IMR-90 (cell line): ENCODE data around the gene FBRSL1. TPM values are rescaled to one million over a fixed set of nuclear protein-coding genes. Genes with fewer than 3 reads are reported as not detected.

Experiments used
- ATAC-seq: fragments of 200-7000 bp; cut with Tn5 transposase; 2 replicates; pipeline ENCODE4 v1.9.1; 2020; ENCODE audit warnings: low read depth, mild to moderate bottlenecking, moderate library complexity
- BruUV-seq: library from RNA; stranded (reverse); fragments of 400-500 nt; replicated peaks from 2 replicates; lab custom pipeline; 2021; lab: Mats Ljungman, UMichigan
- CTCF ChIA-PET: fragments of 300-600 bp; formaldehyde crosslinking; extraction: SDS; loops from one replicate; lab custom pipeline; 2021; ENCODE audit warnings: antibody characterized with exemption; lab: Yijun Ruan, JAX
- POLR2A ChIA-PET: fragments of 300-600 bp; sonication (Branson Sonifier 250); formaldehyde crosslinking; loops from one replicate; lab custom pipeline; 2022; ENCODE audit warnings: antibody characterized with exemption; ENCODE audit not compliant: unreplicated experiment; lab: Charles Lee
- DNase-seq: peaks from one replicate; pipeline ENCODE4 v3.0.0; 2013
- H2AFZ ChIP-seq: replicated peaks from 2 replicates; pipeline ENCODE3; 2013; ENCODE audit warnings: low read length, mild to moderate bottlenecking; ENCODE audit not compliant: poor library complexity
- H2AK5ac ChIP-seq: 2 replicates; pipeline ENCODE4 v1.6.1; 2013; ENCODE audit warnings: low read depth, low read length, inconsistent platforms
- H2AK9ac ChIP-seq: replicated peaks from 2 replicates; pipeline ENCODE3; 2013; ENCODE audit warnings: mild to moderate bottlenecking, low read depth, low read length, moderate library complexity; ENCODE audit not compliant: poor library complexity
- H2BK120ac ChIP-seq: 2 replicates; pipeline ENCODE4 v1.6.1; 2013; ENCODE audit warnings: low read depth, low read length, inconsistent platforms
- H2BK15ac ChIP-seq: 3 replicates; pipeline ENCODE4 v1.6.1; 2013; ENCODE audit warnings: low read depth, low read length, inconsistent platforms
- H2BK20ac ChIP-seq: 2 replicates; pipeline ENCODE4 v1.6.1; 2013; ENCODE audit warnings: low read depth, mild to moderate bottlenecking, inconsistent platforms, low read length, moderate library complexity
- H2BK5ac ChIP-seq: 2 replicates; pipeline ENCODE4 v1.6.1; 2013; ENCODE audit warnings: mild to moderate bottlenecking, low read depth, low read length, inconsistent platforms; ENCODE audit not compliant: poor library complexity, severe bottlenecking
- H3K14ac ChIP-seq: replicated peaks from 2 replicates; pipeline ENCODE4 v1.6.1; 2013; ENCODE audit warnings: low read depth, low read length, inconsistent platforms
- H3K18ac ChIP-seq: 2 replicates; pipeline ENCODE4 v1.6.1; 2013; ENCODE audit warnings: low read depth, low read length, control low read depth
- H3K23ac ChIP-seq: 2 replicates; pipeline ENCODE4 v1.6.1; 2013; ENCODE audit warnings: low read depth, low read length, inconsistent platforms
- H3K27ac ChIP-seq: 2 replicates; pipeline ENCODE4 v1.5.1; 2013; ENCODE audit warnings: mild to moderate bottlenecking, control low read depth, low read length; ENCODE audit not compliant: insufficient read depth
- H3K27me3 ChIP-seq: 2 replicates; pipeline ENCODE4 v1.6.1; 2013; ENCODE audit warnings: low read length; ENCODE audit not compliant: control insufficient read depth, insufficient read depth
- H3K36me3 ChIP-seq: 2 replicates; pipeline ENCODE4 v1.6.1; 2013; ENCODE audit warnings: low read length, mixed read lengths; ENCODE audit not compliant: control insufficient read depth, insufficient read depth
- H3K4ac ChIP-seq: 2 replicates; pipeline ENCODE4 v1.6.1; 2013; ENCODE audit warnings: low read depth, low read length, inconsistent platforms
- H3K4me1 ChIP-seq: 2 replicates; pipeline ENCODE4 v1.6.1; 2013; ENCODE audit warnings: low read length, mixed read lengths; ENCODE audit not compliant: control insufficient read depth, insufficient read depth
- H3K4me2 ChIP-seq: 2 replicates; pipeline ENCODE4 v1.6.1; 2013; ENCODE audit warnings: low read depth, mild to moderate bottlenecking, control low read depth, low read length, moderate library complexity
- H3K4me3 ChIP-seq: 2 replicates; pipeline ENCODE4 v1.5.1; 2013; ENCODE audit warnings: low read depth, mild to moderate bottlenecking, control low read depth, low read length, moderate library complexity; ENCODE audit not compliant: insufficient read depth
- H3K56ac ChIP-seq: 2 replicates; pipeline ENCODE4 v1.6.1; 2013; ENCODE audit warnings: low read length, inconsistent platforms; ENCODE audit not compliant: insufficient read depth; ENCODE audit errors: extremely low read depth
- H3K79me1 ChIP-seq, 2 experiments: 2 replicates each; pipeline ENCODE4 v1.6.1; 2013; ENCODE audit warnings: low read length in 2 of 2, inconsistent platforms in 1 of 2, low read depth in 1 of 2
- H3K9ac ChIP-seq: 2 replicates; pipeline ENCODE4 v1.6.1; 2013; ENCODE audit warnings: low read depth, low read length, control low read depth
- H3K9me1 ChIP-seq: 2 replicates; pipeline ENCODE4 v1.6.1; 2013; ENCODE audit warnings: low read length, inconsistent platforms; ENCODE audit not compliant: insufficient read depth
- H3K9me3 ChIP-seq: 2 replicates; pipeline ENCODE4 v1.6.1; 2013; ENCODE audit warnings: low read length; ENCODE audit not compliant: control insufficient read depth, insufficient read depth
- H4K20me1 ChIP-seq: 2 replicates; pipeline ENCODE4 v1.6.1; 2013; ENCODE audit warnings: low read length, inconsistent platforms; ENCODE audit not compliant: insufficient read depth
- H4K5ac ChIP-seq: 2 replicates; pipeline ENCODE4 v1.6.1; 2013; ENCODE audit warnings: mild to moderate bottlenecking, low read depth, low read length, control low read depth
- H4K8ac ChIP-seq, 2 experiments: 2 replicates each; pipeline ENCODE4 v1.6.1; 2013; ENCODE audit warnings: low read depth in 2 of 2, low read length in 2 of 2, control low read depth in 1 of 2, inconsistent platforms in 1 of 2
- H4K91ac ChIP-seq: 2 replicates; pipeline ENCODE4 v1.6.1; 2013; ENCODE audit warnings: low read depth, low read length, inconsistent platforms; ENCODE audit not compliant: insufficient read depth
- BHLHE40 ChIP-seq: fragments of 150-350 bp; IDR thresholded peaks from 2 replicates; pipeline ENCODE4 v1.6.1; 2016; ENCODE audit warnings: mild to moderate bottlenecking, low read depth, low read length
- CEBPB ChIP-seq: IDR thresholded peaks from 2 replicates; pipeline ENCODE4 v1.6.1; 2012; ENCODE audit warnings: low read depth, low read length, improper control_type of control experiment
- CHD1 ChIP-seq: IDR thresholded peaks from 2 replicates; pipeline ENCODE4 v1.6.1; 2012; ENCODE audit warnings: low read depth, low read length, improper control_type of control experiment
- CTCF ChIP-seq: conservative IDR thresholded peaks from 2 replicates; pipeline ENCODE4 v1.5.1; 2012; ENCODE audit warnings: mild to moderate bottlenecking, low read depth, low read length, improper control_type of control experiment
- FOS ChIP-seq: fragments of 150-350 bp; IDR thresholded peaks from 2 replicates; pipeline ENCODE4 v1.6.1; 2016; ENCODE audit warnings: low read depth, low read length
- MAFK ChIP-seq: IDR thresholded peaks from 2 replicates; pipeline ENCODE4 v1.6.1; 2012; ENCODE audit warnings: low read depth, low read length, improper control_type of control experiment
- MAZ ChIP-seq: IDR thresholded peaks from 2 replicates; pipeline ENCODE4 v1.6.1; 2012; ENCODE audit warnings: low read depth, mild to moderate bottlenecking, low read length, improper control_type of control experiment, moderate library complexity, borderline replicate concordance
- MXI1 ChIP-seq: IDR thresholded peaks from 2 replicates; pipeline ENCODE4 v1.6.1; 2012; ENCODE audit warnings: low read depth, mild to moderate bottlenecking, low read length, moderate library complexity, borderline replicate concordance
- NFE2L2 ChIP-seq: fragments of 150-350 bp; IDR thresholded peaks from 2 replicates; pipeline ENCODE4 v1.6.1; 2016; ENCODE audit warnings: low read depth, mild to moderate bottlenecking, low read length
- POLR2A ChIP-seq: IDR thresholded peaks from 2 replicates; pipeline ENCODE4 v1.6.1; 2012; ENCODE audit warnings: mild to moderate bottlenecking, low read depth, low read length
- RAD21 ChIP-seq: IDR thresholded peaks from 2 replicates; pipeline ENCODE4 v1.6.1; 2012; ENCODE audit warnings: low read length, improper control_type of control experiment
- RCOR1 ChIP-seq: IDR thresholded peaks from 2 replicates; pipeline ENCODE4 v1.6.1; 2012; ENCODE audit warnings: mild to moderate bottlenecking, low read length, improper control_type of control experiment; ENCODE audit not compliant: insufficient replicate concordance
- RFX5 ChIP-seq: IDR thresholded peaks from 2 replicates; pipeline ENCODE4 v1.8.0; 2012; ENCODE audit warnings: low read depth, mild to moderate bottlenecking, low read length, moderate library complexity
- SMC3 ChIP-seq: fragments of 150-350 bp; IDR thresholded peaks from 2 replicates; pipeline ENCODE4 v1.6.1; 2016; ENCODE audit warnings: low read depth, mild to moderate bottlenecking, antibody characterized with exemption, low read length, moderate library complexity
- WGBS, 2 experiments: methylation state at CpG; one replicate each; pipeline versions ENCODE4 v1.1.5 to v1.1.7; 2013; ENCODE audit warnings: missing lambda C conversion rate in 2 of 2; ENCODE audit not compliant: insufficient read length in 1 of 2; ENCODE audit errors: extremely low coverage in 2 of 2; 5-methylcytosine and 5-hydroxymethylcytosine counted together
- dilution Hi-C: fragments of 300-500 bp; cut with HindIII; formaldehyde crosslinking; loops from one replicate; pipeline ENCODE4 v1.14.3; 2018; ENCODE audit warnings: low sequenced_read_pairs; ENCODE audit not compliant: unreplicated experiment
- in situ Hi-C: fragments of 300-500 bp; cut with MboI; formaldehyde crosslinking; loops from 3 replicates; pipeline ENCODE4 v1.14.3; 2019; ENCODE audit warnings: low sequenced_read_pairs, inconsistent platforms, mixed read lengths
- intact Hi-C: fragments of 100-400 bp; cut with micrococcal nuclease; formaldehyde crosslinking; loops from 2 replicates; pipeline ENCODE4 v1.10.0; 2022
- polyA plus RNA-seq, 3 experiments: library from polyadenylated mRNA; depleted of rRNA; stranded (reverse); fragments of >200 nt; gene quantifications; 2 replicates each; pipeline ENCODE4 v1.2.3, GENCODE V29; 2012; ENCODE audit warnings: low replicate concordance in 1 of 3
- total RNA-seq: library from RNA; depleted of rRNA; stranded (reverse); fragments of >200 nt; gene quantifications from 2 replicates; pipeline ENCODE4 v1.2.3, GENCODE V29; 2012
- TF ChIP-seq, protein P1 (sequence below): fragments of 150-350 bp; IDR thresholded peaks from 2 replicates; pipeline ENCODE4 v1.6.1; 2016; ENCODE audit warnings: low read depth, mild to moderate bottlenecking, low read length, moderate library complexity, borderline replicate concordance
- TF ChIP-seq, protein P2 (sequence below): fragments of 150-350 bp; IDR thresholded peaks from 2 replicates; pipeline ENCODE4 v1.6.1; 2017; ENCODE audit warnings: mild to moderate bottlenecking, antibody characterized with exemption, low read length, low read depth

The FBRSL1 gene
- total and polyA plus RNA-seq, 2 of the 4 experiments (the other 2 are of a cell fraction): 0.36 to 10.8 TPM

DNA sequence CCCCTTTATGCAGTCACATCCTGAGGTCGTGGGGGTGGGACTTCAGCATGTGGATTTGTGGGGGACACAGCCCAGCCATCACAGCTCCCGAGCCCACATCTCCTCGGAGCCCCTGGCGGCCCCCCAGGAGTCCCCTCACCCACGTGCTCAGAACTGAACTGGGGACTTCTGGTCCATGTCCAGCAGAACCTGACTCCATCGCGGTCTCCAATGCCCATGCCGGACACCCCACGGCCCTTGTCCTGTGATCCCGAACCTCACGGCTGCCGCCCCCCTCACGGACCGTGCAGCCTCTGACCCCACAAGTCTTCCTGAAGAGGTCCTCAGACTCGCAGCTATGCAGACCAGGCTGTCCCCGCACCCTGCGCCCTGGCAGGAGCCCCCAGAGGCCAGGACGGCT, 13.5 kb upstream of the FBRSL1 start:
- Histone ChIP-seq H2BK20ac (no peak overlapping the region), H2BK15ac (no peak overlapping the region), H3K14ac (no peak overlapping the region), H4K8ac (no peak overlapping the region), H3K9me1 (no peaks in the 10 kb centered on the region), H3K18ac (no peak overlapping the region), H4K5ac (no peak overlapping the region), H3K27ac (no peak overlapping the region), H2AFZ (no peak overlapping the region), H3K23ac (no peak overlapping the region), H3K4me2 (no peak overlapping the region), H3K79me1 (no peaks in the 10 kb centered on the region), H3K36me3 (no peaks in the 10 kb centered on the region), H3K27me3 (peaks cover 12% of the 10 kb centered on the region; the same call in 1 of the 2 replicates), H2BK120ac (no peak overlapping the region), H3K4ac (no peak overlapping the region), H3K56ac (no peak overlapping the region), H3K4me3 (no peak overlapping the region), H3K9ac (no peak overlapping the region), H2AK9ac (no peak overlapping the region), H3K9me3 (peaks cover 4% of the 10 kb centered on the region; the same call in 1 of the 2 replicates), H3K4me1 (no peaks in the 10 kb centered on the region), H2BK5ac (no peak overlapping the region), H4K20me1 (no peaks in the 10 kb centered on the region), H4K91ac (no peak overlapping the region), H2AK5ac (no peak overlapping the region)
- no peak for ATAC-seq
- CTCF ChIA-PET: no interaction called here
- no peak for DNase-seq
- in situ Hi-C loops: no loop called here
- no TSS peak for BruUV-seq
- no peak for TF ChIP-seq CTCF
- TF ChIP-seq, protein P1, sequence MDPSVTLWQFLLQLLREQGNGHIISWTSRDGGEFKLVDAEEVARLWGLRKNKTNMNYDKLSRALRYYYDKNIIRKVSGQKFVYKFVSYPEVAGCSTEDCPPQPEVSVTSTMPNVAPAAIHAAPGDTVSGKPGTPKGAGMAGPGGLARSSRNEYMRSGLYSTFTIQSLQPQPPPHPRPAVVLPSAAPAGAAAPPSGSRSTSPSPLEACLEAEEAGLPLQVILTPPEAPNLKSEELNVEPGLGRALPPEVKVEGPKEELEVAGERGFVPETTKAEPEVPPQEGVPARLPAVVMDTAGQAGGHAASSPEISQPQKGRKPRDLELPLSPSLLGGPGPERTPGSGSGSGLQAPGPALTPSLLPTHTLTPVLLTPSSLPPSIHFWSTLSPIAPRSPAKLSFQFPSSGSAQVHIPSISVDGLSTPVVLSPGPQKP: no peak
- TF ChIP-seq, protein P2, sequence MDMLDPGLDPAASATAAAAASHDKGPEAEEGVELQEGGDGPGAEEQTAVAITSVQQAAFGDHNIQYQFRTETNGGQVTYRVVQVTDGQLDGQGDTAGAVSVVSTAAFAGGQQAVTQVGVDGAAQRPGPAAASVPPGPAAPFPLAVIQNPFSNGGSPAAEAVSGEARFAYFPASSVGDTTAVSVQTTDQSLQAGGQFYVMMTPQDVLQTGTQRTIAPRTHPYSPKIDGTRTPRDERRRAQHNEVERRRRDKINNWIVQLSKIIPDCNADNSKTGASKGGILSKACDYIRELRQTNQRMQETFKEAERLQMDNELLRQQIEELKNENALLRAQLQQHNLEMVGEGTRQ: no peak
- TF ChIP-seq NFE2L2: no peak
- no peak for TF ChIP-seq CEBPB
- TF ChIP-seq RCOR1: no peak
- no peak for TF ChIP-seq RFX5
- no peak for TF ChIP-seq CHD1
- TF ChIP-seq MAFK: no peak
- no peak for TF ChIP-seq SMC3
- no peak for TF ChIP-seq MAZ
- no peak for TF ChIP-seq POLR2A
- TF ChIP-seq MXI1: no peak
- no peak for TF ChIP-seq BHLHE40
- TF ChIP-seq FOS: no peak
- TF ChIP-seq RAD21: no peak
- WGBS, 2 experiments: 100% methylated on average over 3 of the region's 18 CpGs; no CpG with 5 or more reads in 1 of the 2 experiments
- dilution Hi-C loops: no loop called here
- intact Hi-C loops: no loop called here
- POLR2A ChIA-PET: no interaction called here
